Heart right ventricle (tissue), 16 donors: ENCODE results near the gene EEPD1. TPM values are rescaled to one million over a fixed set of nuclear protein-coding genes. Genes with fewer than 3 reads are reported as not detected.

ENCODE experiments used
- ATAC-seq, 8 donors: fragments of 200-7000 bp; cut with Tn5 transposase; one replicate each; pipeline ENCODE4 v1.9.1; 2020; ENCODE audit warnings: mild to moderate bottlenecking in 8 of 8, moderate library complexity in 8 of 8, moderate number of reproducible peaks in 1 of 8
- DNase-seq, 2 donors: peaks; one replicate each; pipeline ENCODE4 v3.0.0-alpha.2; 2020
- H3K27ac ChIP-seq, 10 donors: fragments of 200-600 bp; sonication (generic) in 2 of 10; one replicate each; pipeline versions ENCODE4 v1.5.0 to v1.8.0; 2020 to 2022; ENCODE audit warnings: mild to moderate bottlenecking in 3 of 10
- H3K27me3 ChIP-seq, 7 donors: fragments of 200-600 bp; one replicate each; pipeline ENCODE4 v1.8.0; 2021 to 2022; ENCODE audit warnings: mild to moderate bottlenecking in 2 of 7
- H3K36me3 ChIP-seq, 9 donors: fragments of 200-600 bp; sonication (generic) in 1 of 9; one replicate each; pipeline versions ENCODE4 v1.5.0 to v1.8.0; 2020 to 2022; ENCODE audit warnings: mild to moderate bottlenecking in 2 of 9
- H3K4me1 ChIP-seq, 9 donors: fragments of 200-600 bp; sonication (generic) in 1 of 9; one replicate each; pipeline versions ENCODE4 v1.5.0 to v1.8.0; 2020 to 2022; ENCODE audit warnings: mild to moderate bottlenecking in 4 of 9
- H3K4me3 ChIP-seq, 10 donors: fragments of 200-600 bp; sonication (generic) in 2 of 10; one replicate each; pipeline versions ENCODE4 v1.5.0 to v1.8.0; 2020 to 2022; ENCODE audit warnings: mild to moderate bottlenecking in 7 of 10, moderate library complexity in 2 of 10
- H3K9me3 ChIP-seq, 11 donors: fragments of 200-600 bp in 10 of 11; sonication (generic) in 2 of 11; one replicate each; pipeline versions ENCODE4 v1.5.0 to v1.8.0; 2013 to 2022; ENCODE audit warnings: mild to moderate bottlenecking in 2 of 11, control low read depth in 1 of 11, moderate library complexity in 1 of 11
- CTCF ChIP-seq, 9 donors: fragments of 200-600 bp; sonication (generic) in 2 of 9; IDR thresholded peaks; one replicate each; pipeline versions ENCODE4 v1.5.0 to v1.8.0; 2021 to 2022; ENCODE audit warnings: antibody characterized with exemption in 9 of 9, mild to moderate bottlenecking in 5 of 9, moderate library complexity in 1 of 9
- WGBS, 2 donors: extraction: QIAGEN DNeasy Blood & Tissue Kit; methylation state at CpG; one replicate each; pipeline ENCODE4 v1.1.7; 2013; ENCODE audit warnings: inconsistent platforms in 1 of 2; 5-methylcytosine and 5-hydroxymethylcytosine counted together
- intact Hi-C, 10 donors: fragments of 100-400 bp; cut with DNase I; formaldehyde crosslinking; loops; one replicate each; pipeline versions ENCODE4 v1.11.1 to v1.14.2; 2022
- polyA plus RNA-seq, 2 donors: library from polyadenylated mRNA; stranded (reverse); fragments of 200-250 nt; gene quantifications; one replicate each; pipeline ENCODE4 v1.2.3, GENCODE V29; 2013
- total RNA-seq, 10 donors: library from RNA; stranded (reverse); fragmentation: NEBNext Ultra II Directional in 3 of 10; extraction: Animal tissue kit (Norgen Biotek cat#: 25700) in 3 of 10; gene quantifications; one replicate each; pipeline versions ENCODE4 v1.2.1 to v1.2.4, GENCODE V29; 2021 to 2023
- donor health status: Arrhythmogenic right ventricular cardiomyopathy.
- donor health status: ischemic (EF 13 %, LVEDD 7.1; RV severe dilation, severe dysfunction).
- donor health status: healthy with polysubstance abuse.
- donor health status: DM: no; HTN: yes; CAD: no.
- donor health status: DM: no; HTN: no; CAD: no.
- donor health status: ischemic (EF 25% LVEDD 6.9; RV normal size, moderate dysfunction).
- donor health status: ischemic (EF 25% LVEDD 5.7; RV mildly dilated, moderate dysfunction).
- donor health status: healthy.
- donor health status: DM: yes; HTN: yes; CAD: no.
- donor health status: Ischemic cardiomyopathy.
- donor health status: ischemic (EF 35%, LVEDD 5.7; RV mildly dilated, moderate dysfunction).
- donor health status: nonischemic (EF 11% LVEDD 7.7; RV severe dilation, severe dysfunction).
- donor health status: DM: yes; HTN: yes; CAD: no.
- donor health status: PGD.
- donor health status: ischemic (EF 29% LVEDD 5.4; RV normal size, mild dysfunction).
- donor health status: nonischemic (EF 23%, LVEDD 6.1; RV moderate dilation, normal function).

The EEPD1 gene
- total and polyA plus RNA-seq, 12 donors: 6.1 to 15.2 (median 8.4) TPM

- H3K4me3 ChIP-seq: no peak overlapping the region
- TF ChIP-seq CTCF (IDR thresholded peaks at IDR 0.05): no peak
- ATAC-seq (peak in 5 of 8 donors; percentile 6 to 81 (median 50)), DNase-seq (no peak)
- no peaks in the 10 kb centered on the region for H3K27me3 ChIP-seq
- intact Hi-C loops: no loop called here
- H3K9me3 ChIP-seq: no peaks in the 10 kb centered on the region
- WGBS, 2 donors: 70 to 72% methylated on average over 7 of the region's 7 CpGs
- peak overlapping the region in 5 of 10 donors; percentile 3 to 76 (median 25) for H3K27ac ChIP-seq
- H3K36me3 ChIP-seq: no peaks in the 10 kb centered on the region
- peaks cover 0 to 66% (median 40%) of the 10 kb centered on the region in 9 donors for H3K4me1 ChIP-seq
Measured at GRCh38 chr7:36191292-36191920, 38.4 kb downstream of the EEPD1 start.

GRCh38 chr7:36192053-36192824 is 39.2 kb downstream of the EEPD1 start:
- DNase-seq: no peak
- Histone ChIP-seq H3K27me3 (no peaks in the 10 kb centered on the region), H3K4me1 (peaks cover 0 to 60% (median 37%) of the 10 kb centered on the region in 9 donors), H3K4me3 (no peak overlapping the region), H3K9me3 (no peaks in the 10 kb centered on the region), H3K36me3 (no peaks in the 10 kb centered on the region), H3K27ac (peak overlapping the region in 3 of 10 donors; percentile 25 to 76 (median 28))
- TF ChIP-seq CTCF (IDR thresholded peaks at IDR 0.05): no peak
- intact Hi-C loops: no loop called here
- 84 to 87% methylated on average over 11 of the region's 11 CpGs for WGBS, 2 donors
- ATAC-seq: peak in 7 of 8 donors; percentile 26 to 67 (median 64)

- Histone ChIP-seq H3K4me1 (peaks cover 0 to 57% (median 34%) of the 10 kb centered on the region in 9 donors), H3K27ac (peak overlapping the region in 1 of 10 donors; percentile 42), H3K27me3 (no peaks in the 10 kb centered on the region), H3K9me3 (no peaks in the 10 kb centered on the region), H3K36me3 (no peaks in the 10 kb centered on the region), H3K4me3 (no peak overlapping the region)
- no peak for DNase-seq
- TF ChIP-seq CTCF (IDR thresholded peaks at IDR 0.05): no peak
- ATAC-seq: no peak
- WGBS, 2 donors: 97% methylated on average over 7 of the region's 7 CpGs
- intact Hi-C loops: no loop called here
Measured at GRCh38 chr7:36192877-36193276, 39.8 kb downstream of the EEPD1 start.

GRCh38 chr7:36198854-36199266 is 45.8 kb downstream of the EEPD1 start:
- H3K27me3 ChIP-seq: no peaks in the 10 kb centered on the region
- H3K27ac ChIP-seq: peak overlapping the region in 1 of 10 donors; percentile 22
- TF ChIP-seq CTCF (IDR thresholded peaks at IDR 0.05): no peak
- DNase-seq (no peak), ATAC-seq (no peak)
- intact Hi-C loops: no loop called here
- no peaks in the 10 kb centered on the region for H3K9me3 ChIP-seq
- H3K36me3 ChIP-seq: no peaks in the 10 kb centered on the region
- WGBS, 2 donors: 72 to 78% methylated on average over 4 of the region's 4 CpGs
- H3K4me1 ChIP-seq: peaks cover 0 to 40% (median 23%) of the 10 kb centered on the region in 9 donors
- no peak overlapping the region for H3K4me3 ChIP-seq
